ENCODE data around the gene FMN1. TPM values are rescaled to one million over a fixed set of nuclear protein-coding genes. Genes with fewer than 3 reads are reported as not detected.
"Not testable (repeated sequence)": the region's sequence is repeated elsewhere in the genome, so short reads cannot be mapped to it uniquely, and the experiment has no call there.

Gene FMN1
- polyA plus RNA-seq, 4 donors, result 0.54 to 2.1 (median 0.86) TPM

- no peak overlapping the region for H3K27ac ChIP-seq (ENCODE audit: low read depth in 1 of 3, low read length in 2 of 3)
- no peak overlapping the region for H3K4me3 ChIP-seq (ENCODE audit: low read depth in 1 of 3, low read length in 3 of 3)
- H3K4me1 ChIP-seq (ENCODE audit: control insufficient read depth in 3 of 3, insufficient read depth in 2 of 3, low read depth in 1 of 3, low read length in 2 of 3), result peaks cover 0 to 6% (median 0%) of the 10 kb centered on the region in 3 donors
- FAIRE-seq (no peak), DNase-seq (no peak)
- no peaks in the 10 kb centered on the region for H3K36me3 ChIP-seq (ENCODE audit: control insufficient read depth in 3 of 3, insufficient read depth in 2 of 3, low read depth in 1 of 3, low read length in 3 of 3)
- H3K27me3 ChIP-seq (ENCODE audit: control insufficient read depth in 3 of 3, insufficient read depth in 3 of 3, low read length in 3 of 3), result no peaks in the 10 kb centered on the region
- H3K9me3 ChIP-seq (ENCODE audit: control insufficient read depth in 2 of 2, insufficient read depth in 1 of 2, low read depth in 1 of 2, low read length in 1 of 2), result no peaks in the 10 kb centered on the region
- 79 to 82% (median 81%) methylated on average over 4 of the region's 4 CpGs for WGBS, 3 donors
Observed at GRCh38 chr15:32856753-32857152, 337.8 kb downstream of the FMN1 start.

- no peak overlapping the region for H3K27ac ChIP-seq (ENCODE audit: low read depth in 1 of 3, low read length in 2 of 3)
Observed at GRCh38 chr15:32855942-32856341, 338.6 kb downstream of the FMN1 start.

GRCh38 chr15:32853592-32853991 lies 340.9 kb downstream of the FMN1 start:
- Histone ChIP-seq H3K27ac (ENCODE audit: low read depth in 1 of 3, low read length in 2 of 3) (no peak overlapping the region), H3K4me1 (ENCODE audit: control insufficient read depth in 3 of 3, insufficient read depth in 2 of 3, low read depth in 1 of 3, low read length in 2 of 3) (no peaks in the 10 kb centered on the region), H3K27me3 (ENCODE audit: control insufficient read depth in 3 of 3, insufficient read depth in 3 of 3, low read length in 3 of 3) (no peaks in the 10 kb centered on the region), H3K9me3 (ENCODE audit: control insufficient read depth in 2 of 2, insufficient read depth in 1 of 2, low read depth in 1 of 2, low read length in 1 of 2) (no peaks in the 10 kb centered on the region), H3K36me3 (ENCODE audit: control insufficient read depth in 3 of 3, insufficient read depth in 2 of 3, low read depth in 1 of 3, low read length in 3 of 3) (no peaks in the 10 kb centered on the region), H3K4me3 (ENCODE audit: low read depth in 1 of 3, low read length in 3 of 3) (no peak overlapping the region)
- FAIRE-seq, result no peak
- no peak for DNase-seq
- WGBS, 3 donors, result 84 to 97% (median 94%) methylated on average over 3 of the region's 3 CpGs

More at GRCh38 chr15:32855942-32856341, 338.6 kb downstream of the FMN1 start:
- FAIRE-seq (no peak), DNase-seq (no peak)
- Histone ChIP-seq H3K27me3 (ENCODE audit: control insufficient read depth in 3 of 3, insufficient read depth in 3 of 3, low read length in 3 of 3) (no peaks in the 10 kb centered on the region), H3K4me1 (ENCODE audit: control insufficient read depth in 3 of 3, insufficient read depth in 2 of 3, low read depth in 1 of 3, low read length in 2 of 3) (no peaks in the 10 kb centered on the region), H3K9me3 (ENCODE audit: control insufficient read depth in 2 of 2, insufficient read depth in 1 of 2, low read depth in 1 of 2, low read length in 1 of 2) (no peaks in the 10 kb centered on the region), H3K4me3 (ENCODE audit: low read depth in 1 of 3, low read length in 3 of 3) (no peak overlapping the region), H3K36me3 (ENCODE audit: control insufficient read depth in 3 of 3, insufficient read depth in 2 of 3, low read depth in 1 of 3, low read length in 3 of 3) (no peaks in the 10 kb centered on the region)

- H3K27ac ChIP-seq (ENCODE audit: low read depth in 1 of 3, low read length in 2 of 3), result no peak overlapping the region
- H3K9me3 ChIP-seq (ENCODE audit: control insufficient read depth in 2 of 2, insufficient read depth in 1 of 2, low read depth in 1 of 2, low read length in 1 of 2), result no peaks in the 10 kb centered on the region
- WGBS, 3 donors, result 75 to 77% (median 77%) methylated on average over 3 of the region's 3 CpGs
- H3K36me3 ChIP-seq (ENCODE audit: control insufficient read depth in 3 of 3, insufficient read depth in 2 of 3, low read depth in 1 of 3, low read length in 3 of 3), result no peaks in the 10 kb centered on the region
- H3K27me3 ChIP-seq (ENCODE audit: control insufficient read depth in 3 of 3, insufficient read depth in 3 of 3, low read length in 3 of 3), result no peaks in the 10 kb centered on the region
- no peak for DNase-seq
- H3K4me1 ChIP-seq (ENCODE audit: control insufficient read depth in 3 of 3, insufficient read depth in 2 of 3, low read depth in 1 of 3, low read length in 2 of 3), result no peaks in the 10 kb centered on the region
- H3K4me3 ChIP-seq (ENCODE audit: low read depth in 1 of 3, low read length in 3 of 3), result no peak overlapping the region
- no peak for FAIRE-seq
Observed at GRCh38 chr15:32852771-32853170, 341.7 kb downstream of the FMN1 start.

- H3K4me1 ChIP-seq (ENCODE audit: control insufficient read depth in 3 of 3, insufficient read depth in 2 of 3, low read depth in 1 of 3, low read length in 2 of 3), result no peaks in the 10 kb centered on the region
- no peak overlapping the region for H3K4me3 ChIP-seq (ENCODE audit: low read depth in 1 of 3, low read length in 3 of 3)
- WGBS, 3 donors, result 95 to 99% (median 98%) methylated on average over 4 of the region's 4 CpGs
- no peaks in the 10 kb centered on the region for H3K27me3 ChIP-seq (ENCODE audit: control insufficient read depth in 3 of 3, insufficient read depth in 3 of 3, low read length in 3 of 3)
- no peak overlapping the region for H3K27ac ChIP-seq (ENCODE audit: low read depth in 1 of 3, low read length in 2 of 3)
- no peaks in the 10 kb centered on the region for H3K9me3 ChIP-seq (ENCODE audit: control insufficient read depth in 2 of 2, insufficient read depth in 1 of 2, low read depth in 1 of 2, low read length in 1 of 2)
- FAIRE-seq (no peak), DNase-seq (no peak)
- H3K36me3 ChIP-seq (ENCODE audit: control insufficient read depth in 3 of 3, insufficient read depth in 2 of 3, low read depth in 1 of 3, low read length in 3 of 3), result no peaks in the 10 kb centered on the region
Observed at GRCh38 chr15:32852017-32852416, 342.5 kb downstream of the FMN1 start.

- Histone ChIP-seq H3K9me3 (ENCODE audit: control insufficient read depth in 2 of 2, insufficient read depth in 1 of 2, low read depth in 1 of 2, low read length in 1 of 2) (no peaks in the 10 kb centered on the region), H3K27ac (ENCODE audit: low read depth in 1 of 3, low read length in 2 of 3) (no peak overlapping the region), H3K27me3 (ENCODE audit: control insufficient read depth in 3 of 3, insufficient read depth in 3 of 3, low read length in 3 of 3) (no peaks in the 10 kb centered on the region), H3K4me1 (ENCODE audit: control insufficient read depth in 3 of 3, insufficient read depth in 2 of 3, low read depth in 1 of 3, low read length in 2 of 3) (no peaks in the 10 kb centered on the region), H3K4me3 (ENCODE audit: low read depth in 1 of 3, low read length in 3 of 3) (no peak overlapping the region), H3K36me3 (ENCODE audit: control insufficient read depth in 3 of 3, insufficient read depth in 2 of 3, low read depth in 1 of 3, low read length in 3 of 3) (no peaks in the 10 kb centered on the region)
- no peak for FAIRE-seq
- DNase-seq, result no peak
- WGBS, 3 donors, result 88 to 95% (median 90%) methylated on average over 5 of the region's 5 CpGs
Observed at GRCh38 chr15:32851572-32851971, 342.9 kb downstream of the FMN1 start.

- Histone ChIP-seq H3K4me3 (ENCODE audit: low read depth in 1 of 3, low read length in 3 of 3) (no peak overlapping the region), H3K9me3 (ENCODE audit: control insufficient read depth in 2 of 2, insufficient read depth in 1 of 2, low read depth in 1 of 2, low read length in 1 of 2) (no peaks in the 10 kb centered on the region), H3K27ac (ENCODE audit: low read depth in 1 of 3, low read length in 2 of 3) (no peak overlapping the region), H3K4me1 (ENCODE audit: control insufficient read depth in 3 of 3, insufficient read depth in 2 of 3, low read depth in 1 of 3, low read length in 2 of 3) (no peaks in the 10 kb centered on the region), H3K27me3 (ENCODE audit: control insufficient read depth in 3 of 3, insufficient read depth in 3 of 3, low read length in 3 of 3) (no peaks in the 10 kb centered on the region), H3K36me3 (ENCODE audit: control insufficient read depth in 3 of 3, insufficient read depth in 2 of 3, low read depth in 1 of 3, low read length in 3 of 3) (no peaks in the 10 kb centered on the region)
- DNase-seq (no peak), FAIRE-seq (no peak)
- WGBS, 3 donors, result 88 to 91% (median 90%) methylated on average over 11 of the region's 11 CpGs
Observed at GRCh38 chr15:32849769-32850668, 344.5 kb downstream of the FMN1 start.

GRCh38 chr15:32846671-32847070 lies 347.8 kb downstream of the FMN1 start:
- H3K9me3 ChIP-seq (ENCODE audit: control insufficient read depth in 2 of 2, insufficient read depth in 1 of 2, low read depth in 1 of 2, low read length in 1 of 2); H3K27me3 ChIP-seq (ENCODE audit: control insufficient read depth in 3 of 3, insufficient read depth in 3 of 3, low read length in 3 of 3); H3K4me1 ChIP-seq (ENCODE audit: control insufficient read depth in 3 of 3, insufficient read depth in 2 of 3, low read depth in 1 of 3, low read length in 2 of 3); DNase-seq; FAIRE-seq; H3K36me3 ChIP-seq (ENCODE audit: control insufficient read depth in 3 of 3, insufficient read depth in 2 of 3, low read depth in 1 of 3, low read length in 3 of 3); H3K27ac ChIP-seq (ENCODE audit: low read depth in 1 of 3, low read length in 2 of 3); H3K4me3 ChIP-seq (ENCODE audit: low read depth in 1 of 3, low read length in 3 of 3): not testable (repeated sequence)
- 66 to 82% (median 72%) methylated on average over 2 of the region's 2 CpGs for WGBS, 3 donors
